CD4-positive, alpha-beta T cell treated with Interleukin-21 for 1 hour (primary cell): Measurements from ENCODE around the gene F12.
A peak's percentile ranks its signal among the peaks of the same experiment; 100 is the strongest.

ENCODE experiments used
- DNase-seq: peaks from one replicate; pipeline ENCODE4 v3.0.0-alpha.2; 2020

F12 gene

DNA sequence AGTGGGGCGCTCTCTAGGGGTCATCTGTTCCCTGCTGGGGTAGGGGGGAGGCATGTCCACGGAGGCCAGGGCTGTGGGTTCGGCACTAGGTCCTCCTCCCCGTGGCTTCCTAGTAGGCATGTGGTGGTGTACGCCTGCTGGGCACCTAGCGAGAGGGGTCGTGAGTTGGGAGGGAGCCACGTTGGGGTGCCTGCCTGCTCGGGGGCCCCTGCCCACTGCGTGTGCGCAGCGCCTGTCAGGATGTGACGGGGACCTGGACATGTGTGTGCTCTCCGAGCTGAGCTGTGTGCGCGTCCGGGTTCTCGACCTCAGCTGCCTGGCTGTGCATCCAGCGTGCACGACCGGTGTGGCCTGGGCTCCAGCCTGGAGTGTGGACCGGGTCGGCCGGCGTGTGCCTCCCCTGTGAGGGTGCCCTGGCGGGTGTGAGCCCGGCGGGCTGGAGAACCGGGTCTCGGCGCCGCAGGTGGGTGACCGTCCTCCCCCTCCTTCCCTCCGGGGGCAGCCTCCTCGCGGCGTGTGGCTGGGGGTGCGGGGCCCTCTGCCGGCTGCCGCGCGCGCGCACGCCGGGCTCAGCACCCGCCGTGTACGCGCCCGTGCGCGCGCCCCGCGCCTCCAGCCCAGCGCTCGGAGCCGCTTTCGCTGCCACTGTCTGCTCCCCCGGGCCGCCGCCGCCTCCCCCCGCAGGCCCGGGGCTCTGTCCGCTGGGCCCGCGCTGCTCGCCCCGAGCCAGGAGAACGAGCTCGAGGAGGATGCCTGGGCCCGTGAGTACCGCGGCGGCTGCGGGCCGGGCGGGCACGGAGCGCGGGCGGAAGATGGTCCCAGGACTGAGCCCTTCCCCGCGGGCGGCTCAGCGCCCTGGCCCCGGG, 37.1 kb upstream of the F12 start, which contains the start of gene PRR7:
TSS of gene PRR7 (plus strand) at position 615 of the 866 bp plus-strand sequence. CDS start 8,254 bp downstream, outside the sequence.
- DNase-seq, result peak; percentile 80

DNA sequence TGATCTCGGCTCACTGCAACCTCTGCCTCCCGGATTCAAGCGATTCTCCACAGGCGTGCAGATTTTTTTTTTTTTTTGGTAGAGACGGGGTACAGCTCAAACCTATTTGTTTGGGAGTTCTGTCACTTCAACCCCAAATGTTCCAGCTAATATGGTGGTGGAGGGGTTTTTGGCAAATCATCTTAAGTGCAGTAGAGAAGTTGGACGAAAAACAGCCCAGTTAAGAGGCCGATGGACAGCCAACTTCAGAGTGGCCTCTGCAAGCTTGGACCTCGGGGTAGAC, 36.5 kb upstream of the F12 start:
- DNase-seq, result no peak

DNA sequence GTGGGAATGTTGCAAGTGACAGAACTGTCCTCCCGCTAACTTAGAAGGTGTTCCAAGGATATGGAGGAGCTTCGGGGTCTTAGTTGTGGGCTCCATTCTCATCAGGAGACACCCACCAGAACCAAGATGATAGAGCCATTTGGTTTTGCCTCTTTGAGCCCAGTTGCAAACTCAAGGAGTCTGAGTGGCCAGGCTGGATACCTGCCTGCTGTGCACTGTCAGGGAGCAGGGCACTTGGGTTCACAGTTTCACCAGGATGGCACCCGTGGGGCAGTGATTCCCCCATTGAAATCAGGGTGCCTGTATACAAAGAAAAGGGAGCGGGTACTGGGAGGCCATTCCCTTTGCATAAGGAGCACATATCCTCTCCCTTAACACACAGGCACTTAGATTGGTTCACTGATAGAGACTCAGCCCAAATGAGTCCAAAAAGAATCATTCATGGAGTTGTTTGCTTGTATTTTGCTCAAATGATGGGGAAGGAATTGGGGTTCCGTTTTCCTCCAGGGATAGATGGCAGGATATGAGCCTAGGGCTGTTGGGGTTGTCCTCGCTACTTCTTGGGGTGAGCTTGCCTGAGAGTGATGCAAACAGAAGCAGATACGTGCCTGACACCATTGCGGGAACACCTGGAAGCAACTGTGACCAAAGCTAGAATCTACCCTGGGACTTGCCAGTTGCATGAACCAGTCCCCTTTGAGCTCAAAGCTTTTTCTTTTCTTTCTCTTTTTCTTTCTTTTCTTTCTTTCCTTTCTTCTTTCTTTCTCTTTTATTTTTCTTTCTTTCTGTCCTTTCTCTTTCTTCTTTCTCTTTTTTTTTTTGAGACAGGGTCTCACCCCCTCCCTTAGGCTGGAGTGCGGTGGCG, 35.9 kb upstream of the F12 start:
- peak; percentile 59 for DNase-seq

DNA sequence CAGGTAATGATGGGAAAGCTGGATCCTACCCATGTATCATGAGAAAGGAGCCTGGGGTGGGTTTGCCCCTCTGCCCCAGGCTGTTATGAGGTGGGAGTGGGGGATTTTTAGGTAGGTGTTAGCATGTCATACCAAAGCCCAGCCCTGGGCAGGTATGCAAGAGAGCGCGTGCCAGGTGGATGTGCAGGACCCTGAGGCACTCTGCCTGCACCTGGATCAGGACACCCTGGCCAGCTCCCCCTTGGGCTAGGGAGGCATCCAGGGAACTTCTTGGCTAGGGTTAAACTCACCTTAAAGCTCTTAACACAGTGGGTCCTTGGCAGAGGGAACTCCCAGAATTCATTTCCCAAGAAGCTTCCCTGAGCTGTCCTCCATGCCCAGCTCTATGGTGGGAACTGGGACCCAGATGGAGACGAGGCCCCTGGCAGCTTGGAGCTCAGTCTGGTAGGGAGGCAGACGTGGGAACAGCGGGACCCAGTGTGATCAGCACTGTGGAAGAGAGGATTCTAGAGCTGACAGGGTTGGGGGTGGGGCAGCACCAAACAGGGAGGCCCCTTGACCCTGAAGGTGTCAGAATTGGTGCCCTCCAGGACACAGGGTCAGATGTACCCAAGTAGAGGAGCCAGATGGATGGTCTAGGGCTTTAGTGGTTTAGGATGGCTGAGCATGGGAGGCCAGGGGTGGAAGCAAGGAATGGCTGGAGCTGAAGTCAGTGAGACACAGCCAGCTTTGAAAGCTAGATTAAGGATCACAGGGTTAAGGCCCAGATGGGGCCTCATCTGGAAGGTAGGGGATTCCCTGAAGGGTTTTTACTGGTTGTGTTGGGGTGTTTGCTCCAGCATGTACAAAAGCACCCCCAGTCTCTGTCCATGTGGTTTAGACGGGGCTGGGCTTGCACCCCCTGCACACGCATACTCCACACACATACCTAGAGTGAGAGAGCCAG, 35.0 kb upstream of the F12 start:
- DNase-seq, result peak; percentile 66

DNA sequence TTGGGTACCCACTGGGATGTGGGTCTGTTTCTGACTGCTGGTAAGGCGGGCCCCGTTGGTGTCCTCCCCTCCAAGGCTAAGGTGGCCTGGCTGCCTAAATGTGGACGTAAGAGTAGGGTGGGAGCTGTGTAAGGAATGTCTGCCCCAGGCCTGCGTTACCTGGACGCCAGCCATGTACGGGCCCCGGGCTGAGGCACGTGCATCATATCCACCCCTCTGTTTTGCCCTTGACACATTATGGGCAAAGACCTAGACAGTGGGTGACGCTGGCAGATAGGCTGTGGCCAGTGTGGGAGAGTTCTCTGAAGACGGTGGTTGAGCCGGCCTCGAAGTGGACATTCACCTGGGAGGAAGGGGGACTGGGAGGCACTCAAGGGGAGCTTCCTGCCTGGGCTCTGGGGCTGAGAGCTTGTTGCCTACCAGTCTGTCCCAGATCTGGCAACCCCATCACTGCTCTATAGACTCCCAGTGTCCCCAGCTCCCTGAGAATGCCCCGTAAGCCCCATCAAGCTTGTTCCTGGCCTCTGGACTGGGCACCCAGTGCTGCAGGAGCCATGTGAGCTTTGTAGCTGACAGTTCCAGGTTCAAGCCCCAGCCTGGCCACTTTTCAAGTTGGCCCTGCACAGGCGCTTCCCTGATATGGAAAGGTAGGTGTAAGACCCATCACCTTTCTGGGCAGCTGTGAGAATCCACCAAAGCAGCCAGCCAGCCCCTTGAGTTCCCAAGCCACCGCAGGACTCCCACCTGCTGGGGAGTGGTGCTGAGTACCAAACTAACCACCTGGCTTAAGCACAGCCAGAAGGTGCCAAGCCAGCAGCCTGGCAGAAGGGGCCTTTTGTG, 34.0 kb upstream of the F12 start:
- DNase-seq, result no peak

DNA sequence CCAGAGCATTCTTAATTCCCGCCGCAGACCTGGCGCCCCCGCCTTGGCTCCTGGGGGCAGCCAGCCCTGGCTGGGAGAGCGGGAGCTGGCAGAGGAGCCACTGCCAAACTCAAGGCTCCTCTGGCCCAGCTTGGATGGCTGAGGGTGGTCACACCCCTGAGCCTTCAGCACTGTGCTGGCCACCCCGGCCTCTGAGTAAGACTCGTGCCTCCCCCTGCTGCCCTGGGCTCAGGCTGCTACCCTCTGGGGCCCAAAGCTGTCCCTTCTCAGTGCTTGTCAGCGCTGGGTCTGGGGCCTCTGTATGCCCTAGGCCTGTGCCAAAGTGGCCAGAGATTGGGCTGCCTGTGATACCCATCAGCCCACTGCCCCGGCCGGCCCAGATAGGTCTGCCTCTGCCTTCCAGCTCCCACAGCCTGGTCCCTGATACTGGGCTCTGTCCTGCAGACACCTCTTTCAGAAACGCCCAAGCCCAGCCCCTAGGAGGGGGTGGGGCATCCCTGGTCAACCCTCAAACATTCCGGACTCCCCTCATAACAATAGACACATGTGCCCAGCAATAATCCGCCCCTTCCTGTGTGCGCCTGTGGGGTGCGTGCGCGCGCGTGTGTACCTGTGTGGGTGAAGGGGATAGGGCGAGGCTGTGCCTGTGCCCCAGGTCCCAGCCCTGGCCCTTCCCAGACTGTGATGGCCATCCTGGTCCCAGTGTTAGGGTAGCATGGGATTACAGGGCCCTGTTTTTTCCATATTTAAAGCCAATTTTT, 32.9 kb upstream of the F12 start:
- DNase-seq, result no peak

DNA sequence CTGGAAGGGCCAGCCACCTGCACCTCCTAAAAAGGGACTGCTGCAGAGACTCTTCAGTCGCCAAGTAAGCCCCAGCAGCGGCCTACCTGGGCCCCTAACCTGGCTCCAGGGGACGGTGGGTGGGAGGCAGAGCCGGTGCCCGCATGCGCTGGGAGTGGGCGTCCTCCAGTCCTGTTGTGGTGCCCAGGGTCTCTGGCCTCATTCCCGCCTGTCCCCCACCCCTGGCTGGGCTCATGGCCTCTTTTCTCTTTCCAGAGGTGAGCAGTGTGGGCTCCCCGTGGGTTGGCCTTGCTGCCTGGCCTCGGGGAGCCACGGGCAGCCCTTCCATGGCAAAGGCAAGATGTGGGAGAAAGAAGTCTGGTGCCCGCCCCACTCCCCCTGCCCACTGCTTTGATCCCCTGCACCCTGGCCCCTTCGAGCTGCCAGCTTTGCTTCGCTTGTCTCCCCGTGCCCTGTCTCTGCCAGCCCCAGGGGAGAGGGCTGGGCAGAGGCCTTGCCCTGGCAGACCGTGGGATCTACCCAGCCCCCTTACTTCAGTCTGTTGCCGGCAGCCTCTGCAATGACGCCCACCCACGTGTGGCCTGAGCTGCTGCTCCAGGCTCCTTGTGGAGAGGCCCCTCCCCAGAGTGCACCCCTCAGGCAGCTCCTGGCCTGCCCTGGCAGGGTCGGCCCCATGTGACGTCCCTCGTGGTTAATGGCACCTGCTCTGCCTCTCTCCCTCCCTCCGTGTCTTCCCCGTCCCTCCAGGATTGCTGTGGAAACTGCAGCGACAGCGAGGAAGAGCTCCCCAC, 31.8 kb upstream of the F12 start:
- DNase-seq, result no peak

DNA sequence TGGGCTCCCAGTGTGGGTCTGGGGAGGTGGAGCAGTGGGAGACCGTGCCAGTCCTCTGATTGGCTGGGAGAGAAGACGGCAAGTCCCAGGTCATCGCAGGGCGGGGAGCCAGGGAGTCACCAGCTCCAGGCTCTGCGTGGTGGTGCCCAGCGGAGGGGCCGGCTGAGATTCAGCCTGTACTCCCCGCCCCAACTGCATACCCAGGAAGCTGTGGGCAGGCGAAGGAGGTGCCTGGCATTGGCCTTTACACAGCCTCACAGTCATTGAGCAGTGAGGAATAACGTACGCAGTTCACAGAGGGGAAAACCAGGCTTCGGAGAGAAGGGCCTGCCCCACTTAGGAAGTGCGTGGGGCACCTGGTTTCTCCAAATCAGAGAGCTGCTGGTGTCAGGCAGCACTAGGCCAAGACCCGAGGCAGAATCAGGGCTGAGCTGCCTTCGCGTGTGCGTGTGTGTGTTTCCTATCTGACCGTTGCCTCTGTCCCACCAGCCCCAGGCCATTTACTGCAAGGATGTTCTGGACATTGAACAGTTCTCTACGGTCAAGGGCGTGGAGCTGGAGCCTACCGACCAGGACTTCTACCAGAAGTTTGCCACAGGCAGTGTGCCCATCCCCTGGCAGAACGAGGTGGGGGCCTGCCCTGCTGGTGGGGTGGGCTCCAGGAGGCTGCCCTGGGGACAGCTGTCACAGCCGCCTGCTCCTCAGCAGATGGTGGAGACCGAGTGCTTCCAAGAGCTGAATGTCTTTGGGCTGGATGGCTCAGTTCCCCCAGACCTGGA, 31.0 kb upstream of the F12 start:
- DNase-seq, result peak; percentile 79

DNA sequence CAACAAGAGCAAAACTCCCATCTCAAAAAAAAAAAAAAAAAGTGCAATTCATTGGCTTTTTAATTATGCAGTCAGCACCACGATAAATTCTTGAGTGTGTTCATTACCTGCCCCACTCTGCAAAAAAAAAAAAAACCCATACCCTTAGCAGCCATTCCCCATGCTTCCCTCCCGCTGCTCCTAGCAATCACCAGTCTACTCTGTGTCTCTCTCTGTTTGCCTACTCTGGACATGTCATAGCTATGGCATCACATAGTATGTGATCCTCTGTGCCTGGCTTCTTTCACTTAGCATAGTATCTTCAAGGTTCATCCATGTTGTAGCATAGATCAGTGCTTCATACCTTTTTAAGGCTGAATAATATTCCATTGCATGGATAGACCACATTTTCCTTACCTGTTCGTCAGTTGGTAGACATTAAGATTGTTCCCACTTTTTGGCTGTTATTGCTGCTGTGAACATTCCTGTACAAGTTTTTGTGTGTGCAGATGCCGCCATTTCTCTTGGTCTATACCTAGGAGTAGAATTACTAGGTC, 30.2 kb upstream of the F12 start:
- no peak for DNase-seq

DNA sequence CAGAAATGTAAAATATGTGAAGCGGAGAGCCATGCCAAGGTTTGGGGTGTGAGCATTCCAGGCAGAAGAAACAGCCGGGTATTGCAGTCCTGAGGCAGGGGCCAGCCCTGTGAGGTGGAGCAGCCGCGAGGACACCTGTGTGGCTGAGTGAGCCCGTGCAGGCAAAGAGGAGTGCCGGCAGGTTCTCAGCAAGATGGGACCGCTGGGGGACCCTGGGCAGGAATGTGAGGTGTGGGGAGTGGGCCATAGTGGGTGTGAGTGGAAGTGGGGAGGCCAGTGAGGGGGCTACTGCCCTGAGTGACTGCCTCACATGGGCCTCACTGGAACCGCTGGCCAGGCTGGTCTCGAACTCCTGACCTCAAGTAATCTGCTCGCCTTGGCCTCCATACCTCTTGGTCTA, 29.1 kb upstream of the F12 start:
- no peak for DNase-seq

DNA sequence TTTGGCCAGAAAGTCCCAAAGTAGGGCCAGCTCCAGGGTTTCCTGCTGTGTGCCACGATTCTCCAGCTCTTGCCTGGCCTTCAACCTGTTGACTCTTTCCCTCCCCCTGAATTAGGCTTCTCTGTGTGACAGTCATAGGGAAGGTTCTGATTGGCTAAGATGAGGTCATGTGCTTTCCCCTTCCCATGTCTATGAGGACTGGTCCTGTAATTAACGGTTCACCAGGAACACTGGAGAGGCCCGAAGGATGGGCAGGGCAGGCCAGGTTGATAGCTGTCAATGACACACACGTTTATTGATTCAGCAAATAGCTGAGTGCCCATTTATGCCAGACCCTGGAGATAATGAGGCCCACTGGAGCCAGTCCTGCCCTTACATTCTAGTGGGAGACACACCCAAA, 28.3 kb upstream of the F12 start:
- no peak for DNase-seq

DNA sequence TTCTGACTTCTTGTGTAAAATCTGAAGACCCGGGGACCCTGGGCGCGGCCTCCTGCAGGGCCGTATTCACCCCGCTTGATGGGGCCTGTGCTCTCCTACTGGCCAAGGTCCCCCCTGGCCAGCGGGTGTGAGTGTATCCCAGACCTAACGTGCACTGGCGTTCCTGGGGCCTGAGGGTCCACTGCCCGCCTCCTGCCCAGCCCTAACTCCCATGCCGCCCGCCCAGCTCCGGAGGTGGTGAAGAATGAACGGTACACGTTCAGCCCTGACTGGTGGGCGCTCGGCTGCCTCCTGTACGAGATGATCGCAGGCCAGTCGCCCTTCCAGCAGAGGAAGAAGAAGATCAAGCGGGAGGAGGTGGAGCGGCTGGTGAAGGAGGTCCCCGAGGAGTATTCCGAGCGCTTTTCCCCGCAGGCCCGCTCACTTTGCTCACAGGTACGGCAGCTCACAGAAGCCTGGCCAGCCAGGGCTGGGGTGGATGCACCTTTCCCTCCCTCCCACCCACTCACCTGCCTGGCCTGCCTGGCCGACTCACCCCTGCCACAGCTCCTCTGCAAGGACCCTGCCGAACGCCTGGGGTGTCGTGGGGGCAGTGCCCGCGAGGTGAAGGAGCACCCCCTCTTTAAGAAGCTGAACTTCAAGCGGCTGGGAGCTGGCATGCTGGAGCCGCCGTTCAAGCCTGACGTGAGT, 26.6 kb upstream of the F12 start:
- no peak for DNase-seq

DNA sequence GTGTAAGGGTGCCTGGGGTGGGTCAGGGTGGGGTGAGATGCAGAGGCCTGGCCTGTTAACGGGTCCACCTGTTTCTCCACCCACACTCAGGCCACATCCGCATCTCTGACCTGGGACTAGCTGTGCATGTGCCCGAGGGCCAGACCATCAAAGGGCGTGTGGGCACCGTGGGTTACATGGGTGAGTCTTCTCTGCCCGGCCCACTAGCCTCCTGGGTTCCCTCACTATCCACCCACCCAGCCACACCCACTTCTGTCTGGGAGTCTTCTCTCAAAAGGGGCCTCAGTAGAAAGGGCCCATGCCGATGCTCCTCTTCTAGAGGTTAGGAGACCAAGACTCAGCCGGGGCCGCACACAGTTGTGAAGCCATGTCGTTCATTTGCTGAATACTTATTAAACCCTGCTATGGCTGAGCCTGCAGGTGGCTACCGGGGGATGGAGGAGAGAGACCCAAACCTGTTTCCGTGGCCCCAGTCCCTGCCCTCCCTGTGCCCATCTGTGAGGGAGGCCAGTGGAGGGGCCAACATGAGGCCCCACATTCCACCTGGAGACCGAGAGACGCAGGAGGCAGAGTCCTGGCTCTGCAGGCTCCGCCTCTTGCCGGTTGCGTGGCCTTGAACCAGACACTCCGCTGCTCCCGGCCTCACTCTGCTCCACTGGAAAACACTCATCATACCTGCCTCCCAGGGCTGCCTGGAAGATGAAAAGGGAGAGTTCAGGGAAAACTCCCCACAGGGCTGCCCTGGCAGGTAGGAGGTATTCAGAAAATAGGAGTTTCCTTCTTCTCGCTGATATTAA, 25.8 kb upstream of the F12 start:
- no peak for DNase-seq

DNA sequence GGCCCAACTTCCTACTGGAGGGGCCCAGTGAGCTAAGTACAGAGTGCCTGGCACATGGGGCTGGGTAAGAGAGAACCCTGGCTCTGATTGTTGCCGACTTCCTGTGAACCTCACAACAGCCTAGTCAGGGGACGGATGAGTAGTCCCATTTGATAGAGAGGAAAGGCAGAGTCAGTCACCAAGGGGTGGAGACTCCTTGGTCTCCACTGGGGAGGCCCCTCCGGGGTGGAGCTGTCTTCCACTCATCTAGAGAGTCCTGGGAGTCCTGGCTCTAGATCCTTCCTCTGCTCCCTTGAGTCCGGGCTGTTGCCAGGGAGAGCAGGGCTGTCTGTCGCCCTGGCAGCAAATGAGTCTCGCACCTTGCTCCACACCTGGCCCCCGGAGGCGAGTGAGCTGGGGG, 25.1 kb upstream of the F12 start:
- peak; percentile 58 for DNase-seq

DNA sequence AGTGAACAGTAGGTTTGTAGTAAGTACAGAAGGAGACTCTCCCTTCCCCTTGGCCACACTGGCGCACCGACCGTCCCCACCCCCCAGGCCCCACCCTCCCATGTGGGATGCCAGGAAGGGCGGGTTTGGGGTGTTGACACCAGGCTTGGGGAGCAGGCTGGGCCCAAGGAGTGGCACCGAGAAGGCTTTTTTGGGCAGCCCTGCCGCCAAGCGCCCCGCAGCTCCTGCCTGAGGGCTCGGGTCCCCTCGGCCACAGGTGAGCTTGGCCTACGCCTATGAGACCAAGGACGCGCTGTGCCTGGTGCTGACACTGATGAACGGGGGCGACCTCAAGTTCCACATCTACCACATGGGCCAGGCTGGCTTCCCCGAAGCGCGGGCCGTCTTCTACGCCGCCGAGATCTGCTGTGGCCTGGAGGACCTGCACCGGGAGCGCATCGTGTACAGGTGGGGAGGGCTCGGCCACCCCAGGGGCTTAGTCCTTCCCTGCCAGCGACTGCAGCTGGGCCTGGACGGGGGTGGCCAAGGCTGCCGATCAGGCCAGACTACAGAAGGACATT, 24.4 kb upstream of the F12 start:
- no peak for DNase-seq

DNA sequence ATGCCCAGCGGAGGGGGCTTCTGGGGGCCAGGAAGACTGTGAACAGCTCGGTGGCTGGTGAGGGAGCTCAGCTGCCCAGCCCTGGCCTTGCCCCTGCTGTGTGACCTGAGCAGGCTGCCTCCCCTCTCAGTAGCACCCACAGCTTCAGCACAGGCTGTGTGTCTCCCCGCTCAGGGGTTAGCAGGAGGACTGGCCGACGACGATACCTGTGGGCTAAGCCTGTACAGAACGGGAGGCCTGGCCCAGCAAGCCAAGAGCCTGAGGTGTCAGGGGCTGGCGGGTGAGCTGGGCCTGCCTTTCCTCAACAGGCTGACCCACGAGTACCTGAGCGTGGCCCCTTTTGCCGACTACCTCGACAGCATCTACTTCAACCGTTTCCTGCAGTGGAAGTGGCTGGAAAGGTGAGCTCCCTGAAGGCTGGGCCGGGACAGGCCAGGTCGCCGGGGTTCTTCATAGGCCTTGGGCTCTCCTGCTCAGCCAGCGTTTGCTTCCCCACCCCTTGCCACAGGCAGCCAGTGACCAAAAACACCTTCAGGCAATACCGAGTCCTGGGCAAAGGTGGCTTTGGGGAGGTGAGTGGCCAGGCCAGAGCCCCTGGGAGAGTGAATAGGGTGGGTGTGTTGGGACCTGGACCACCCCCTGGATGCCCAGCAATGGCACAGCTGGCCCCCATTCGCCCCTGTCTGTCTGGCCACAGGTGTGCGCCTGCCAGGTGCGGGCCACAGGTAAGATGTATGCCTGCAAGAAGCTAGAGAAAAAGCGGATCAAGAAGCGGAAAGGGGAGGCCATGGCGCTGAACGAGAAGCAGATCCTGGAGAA, 23.7 kb upstream of the F12 start:
- DNase-seq, result no peak
